K562 (cell line): ENCODE results near the gene LPIN1. TPM values are rescaled to one million over a fixed set of nuclear protein-coding genes. Genes with fewer than 3 reads are reported as not detected.

Experiments used
- ATAC-seq: fragments of 200-7000 bp; cut with Tn5 transposase; 3 replicates; pipeline ENCODE4 v1.9.1; 2020; ENCODE audit warnings: moderate library complexity
- BruUV-seq: library from RNA; stranded (reverse); fragments of 400-500 nt; replicated peaks from 2 replicates; lab custom pipeline; 2021; lab: Mats Ljungman, UMichigan
- CTCF ChIA-PET: fragments of 300-600 bp; formaldehyde crosslinking; extraction: SDS; loops from one replicate; lab custom pipeline; 2021; ENCODE audit warnings: low intra/inter-chr PET ratio; lab: Yijun Ruan, JAX
- POLR2A ChIA-PET: fragments of 300-600, 350-650 bp; sonication (Branson Sonifier 250); formaldehyde crosslinking; extraction: SDS; loops from one replicate; lab custom pipeline; 2021; ENCODE audit warnings: antibody characterized with exemption, inconsistent platforms; lab: Yijun Ruan, JAX
- DNase-seq, 4 experiments: peaks; one replicate each; pipeline versions ENCODE4 v3.0.0 to v3.0.0-alpha.2; 2011 to 2018; ENCODE audit warnings: low spot score in 3 of 4, mixed read lengths in 3 of 4; ENCODE audit errors: extremely low read depth in 1 of 4
- FAIRE-seq: peaks from 2 replicates; lab custom pipeline; 2011; peaks lifted over from hg19 to GRCh38; lab: Jason Lieb, UNC
- H2AFZ ChIP-seq: 2 replicates; pipeline ENCODE4 v1.6.0; 2011; ENCODE audit warnings: low read depth, low read length, control low read depth, inconsistent platforms
- H3K27ac ChIP-seq: fragments of 200-600 bp; 3 replicates; pipeline ENCODE4 v1.8.0; 2011; ENCODE audit warnings: low read depth, mild to moderate bottlenecking, control low read depth, inconsistent platforms, low read length, moderate library complexity, mixed read lengths; ENCODE audit errors: extremely low read depth
- H3K27me3 ChIP-seq, 2 experiments: fragments of 300-600 bp in 1 of 2; 2 replicates in 1 of 2; 3 replicates in 1 of 2; pipeline versions ENCODE4 v1.6.0 to v1.8.0; 2011; ENCODE audit warnings: inconsistent platforms in 2 of 2, low read length in 2 of 2, mild to moderate bottlenecking in 1 of 2, mixed read lengths in 1 of 2, moderate library complexity in 1 of 2; ENCODE audit not compliant: control insufficient read depth in 2 of 2, insufficient read depth in 2 of 2
- H3K36me3 ChIP-seq: fragments of 300-600 bp; 3 replicates; pipeline ENCODE4 v1.8.0; 2011; ENCODE audit warnings: mild to moderate bottlenecking, low read length, inconsistent platforms; ENCODE audit not compliant: control insufficient read depth, insufficient read depth
- H3K4me1 ChIP-seq, 2 experiments: fragments of 200-600 bp in 1 of 2; replicated peaks in 1 of 2; 2 replicates in 1 of 2; 3 replicates in 1 of 2; pipeline versions ENCODE4 v1.5.1 to v1.8.0; 2011; ENCODE audit warnings: inconsistent platforms in 2 of 2, low read length in 2 of 2, mild to moderate bottlenecking in 1 of 2, mixed read lengths in 1 of 2, moderate library complexity in 1 of 2; ENCODE audit not compliant: control insufficient read depth in 2 of 2, insufficient read depth in 2 of 2
- H3K4me2 ChIP-seq: 2 replicates; pipeline ENCODE4 v1.6.1; 2011; ENCODE audit warnings: low read length, control low read depth, inconsistent platforms, mixed read lengths; ENCODE audit not compliant: insufficient read depth
- H3K4me3 ChIP-seq: fragments of 200-600 bp; sonication (generic), shearing (Covaris generic); 2 replicates; pipeline ENCODE4 v1.5.1; 2016; ENCODE audit warnings: control low read depth, inconsistent platforms
- H3K79me2 ChIP-seq: fragments of 200-600 bp; 3 replicates; pipeline ENCODE4 v1.8.0; 2011; ENCODE audit warnings: low read length, inconsistent platforms; ENCODE audit not compliant: control insufficient read depth, insufficient read depth
- H3K9ac ChIP-seq, 2 experiments: 2 replicates each; pipeline versions ENCODE4 v1.6.0 to v1.6.1; 2011; ENCODE audit warnings: low read depth in 2 of 2, low read length in 2 of 2, control low read depth in 1 of 2, inconsistent platforms in 1 of 2, mild to moderate bottlenecking in 1 of 2, mixed read lengths in 1 of 2; ENCODE audit not compliant: insufficient read depth in 1 of 2
- H3K9me1 ChIP-seq: one replicate; pipeline ENCODE4 v1.6.0; 2011; ENCODE audit warnings: inconsistent platforms, mild to moderate bottlenecking, low read length, moderate library complexity; ENCODE audit not compliant: control insufficient read depth, insufficient read depth
- H3K9me3 ChIP-seq: replicated peaks from 2 replicates; pipeline ENCODE4 v1.5.1; 2011; ENCODE audit warnings: low read depth, low read length, inconsistent platforms; ENCODE audit not compliant: control insufficient read depth, insufficient read depth
- H4K20me1 ChIP-seq: replicated peaks from 2 replicates; pipeline ENCODE4 v1.6.1; 2011; ENCODE audit warnings: low read length, inconsistent platforms, mixed read lengths; ENCODE audit not compliant: control insufficient read depth, insufficient read depth
- HNRNPH1 ChIP-seq: fragments of 200-400 bp; formaldehyde crosslinking; optimal IDR thresholded peaks from 2 replicates; pipeline ENCODE3; 2017; ENCODE audit warnings: low read depth, mild to moderate bottlenecking, low read length, moderate library complexity
- KLF6 ChIP-seq: fragments of 250-450 bp; sonication (Bioruptor Pico); IDR thresholded peaks from 2 replicates; pipeline ENCODE4 v1.4.0; 2020; ENCODE audit warnings: mild to moderate bottlenecking, moderate library complexity, borderline replicate concordance
- NCOA1 ChIP-seq: fragments of 450-650 bp; IDR thresholded peaks from 2 replicates; pipeline ENCODE4 v1.6.1; 2016; ENCODE audit warnings: low read depth
- NR2C1 ChIP-seq, 2 experiments: fragments of 450-650 bp; IDR thresholded peaks; 2 replicates each; pipeline ENCODE4 v1.6.1; 2017; ENCODE audit warnings: mild to moderate bottlenecking in 2 of 2, antibody characterized with exemption in 1 of 2, inconsistent platforms in 1 of 2, missing compliant biosample characterization in 1 of 2, missing genetic modification characterization in 1 of 2
- NR2F6 ChIP-seq: fragments of 450-650 bp; formaldehyde crosslinking; IDR thresholded peaks from 2 replicates; pipeline ENCODE4 v1.4.0; 2020; ENCODE audit warnings: mild to moderate bottlenecking
- PRDM10 ChIP-seq: fragments of 450-650 bp; IDR thresholded peaks from 2 replicates; pipeline ENCODE4 v1.6.1; 2018; ENCODE audit not compliant: partially characterized antibody
- SMARCB1 ChIP-seq: IDR thresholded peaks from 2 replicates; pipeline ENCODE4 v1.6.1; 2011; ENCODE audit warnings: improper control_type of control experiment, low read depth; ENCODE audit not compliant: insufficient read length
- ZNF124 ChIP-seq: sonication (generic); formaldehyde crosslinking; IDR thresholded peaks from 2 replicates; pipeline ENCODE4 v1.8.1; 2022; ENCODE audit warnings: missing genetic modification reagents
- ZNF699 ChIP-seq: fragments of 250-450 bp; sonication (Bioruptor Pico); IDR thresholded peaks from 2 replicates; pipeline ENCODE4 v1.8.0; 2021; ENCODE audit warnings: mild to moderate bottlenecking, moderate library complexity; ENCODE audit not compliant: insufficient replicate concordance
- WGBS: fragments of 100-300 bp; shearing (Covaris generic); methylation state at CpG from one replicate; pipeline ENCODE4 v1.1.6; 2016; ENCODE audit warnings: low coverage, mixed read lengths; ENCODE audit not compliant: insufficient coverage; ENCODE audit errors: missing lambda C conversion rate; 5-methylcytosine and 5-hydroxymethylcytosine counted together
- in situ Hi-C: fragments of 300-500 bp; cut with MboI; formaldehyde crosslinking; loops from 4 replicates; pipeline ENCODE4 v1.15.0; 2018; ENCODE audit warnings: inconsistent platforms, mixed read lengths
- intact Hi-C: fragments of 100-400 bp; cut with micrococcal nuclease; formaldehyde crosslinking; loops from 2 replicates; pipeline ENCODE4 v1.14.2; 2022
- polyA plus RNA-seq, 8 experiments: library from polyadenylated mRNA; depleted of rRNA in 4 of 8; stranded (reverse) in 5 of 8; unstranded in 3 of 8; fragments of >200 nt; fragmentation: Nextera tagmentation in 2 of 8; fragmentation: Illumina TruSeq in 1 of 8; extraction: Ambion mirVana in 2 of 8; extraction: Trizol in 1 of 8; gene quantifications; 2 replicates each; pipeline versions ENCODE4 v1.2.1 to v1.2.3, GENCODE V29; 2011 to 2014; ENCODE audit warnings: inconsistent platforms in 1 of 8, missing spikeins in 1 of 8
- total RNA-seq, 7 experiments: library from RNA; depleted of rRNA in 6 of 7; stranded (reverse); fragments of >200 nt in 6 of 7; fragmentation: Illumina TruSeq in 2 of 7; extraction: Trizol in 2 of 7; gene quantifications; 2 replicates each; pipeline versions ENCODE4 v1.2.1 to v1.2.3, GENCODE V29; 2011 to 2021; ENCODE audit warnings: low replicate concordance in 1 of 7
- TF ChIP-seq, protein P1 (sequence below): fragments of 450-650 bp; conservative IDR thresholded peaks from 2 replicates; pipeline ENCODE4 v1.6.1; 2016; ENCODE audit warnings: missing genetic modification characterization, low read depth, mild to moderate bottlenecking, control low read depth, missing compliant biosample characterization
- TF ChIP-seq, protein P2 (sequence below), 2 experiments: fragments of 200-800 bp in 1 of 2; sonication (Bioruptor generic) in 1 of 2; sonication (generic) in 1 of 2; formaldehyde crosslinking in 1 of 2; IDR thresholded peaks in 1 of 2; conservative IDR thresholded peaks in 1 of 2; 2 replicates each; pipeline versions ENCODE4 v1.5.0 to v1.6.1; 2016 to 2020; ENCODE audit warnings: missing compliant biosample characterization in 1 of 2, missing genetic modification characterization in 1 of 2, missing genetic modification reagents in 1 of 2

LPIN1 gene
- total and polyA plus RNA-seq, 9 of the 15 experiments (the other 6 are each of a cell fraction or from before 2014, with no cell fraction given) = 9.2 to 84.0 (median 27.8) TPM

- ChIA-PET POLR2A (interaction anchor here (1.2 kb wide), 1 partner anchor 112 kb away, joined by 3 read pairs; no protein-coding TSS in a partner anchor), CTCF (no interaction called here)
- no peaks in the 10 kb centered on the region for H3K9me3 ChIP-seq
- FAIRE-seq = no peak
- ATAC-seq = no peak
- no TSS peak for BruUV-seq
- H3K79me2 ChIP-seq = no peaks in the 10 kb centered on the region
- no peaks in the 10 kb centered on the region for H4K20me1 ChIP-seq
- no peak overlapping the region for H3K27ac ChIP-seq
- peak overlapping the region; percentile 15 for H2AFZ ChIP-seq
- no peak for DNase-seq
- H3K9ac ChIP-seq = no peak overlapping the region
- in situ Hi-C loops = loop anchor here (5.0 kb wide), 1 partner anchor 63 kb away; no protein-coding TSS in a partner anchor
- H3K36me3 ChIP-seq = no peaks in the 10 kb centered on the region
- no peak overlapping the region for H3K4me3 ChIP-seq
- no peaks in the 10 kb centered on the region for H3K9me1 ChIP-seq
- H3K27me3 ChIP-seq = no peaks in the 10 kb centered on the region
- intact Hi-C loops = loop anchor here (2.0 kb wide), 1 partner anchor 71 kb away; no protein-coding TSS in a partner anchor
- WGBS = 46% methylated on average over 6 of the region's 8 CpGs
- no peak overlapping the region for H3K4me2 ChIP-seq
- H3K4me1 ChIP-seq = peaks cover 9 to 60% of the 10 kb centered on the region in 2 experiments
- no peak for TF ChIP-seq PRDM10
- TF ChIP-seq KLF6 (CRISPR knock-in tag) = no peak
- TF ChIP-seq NCOA1 = no peak
- TF ChIP-seq SMARCB1 = no peak
- TF ChIP-seq, protein P1, sequence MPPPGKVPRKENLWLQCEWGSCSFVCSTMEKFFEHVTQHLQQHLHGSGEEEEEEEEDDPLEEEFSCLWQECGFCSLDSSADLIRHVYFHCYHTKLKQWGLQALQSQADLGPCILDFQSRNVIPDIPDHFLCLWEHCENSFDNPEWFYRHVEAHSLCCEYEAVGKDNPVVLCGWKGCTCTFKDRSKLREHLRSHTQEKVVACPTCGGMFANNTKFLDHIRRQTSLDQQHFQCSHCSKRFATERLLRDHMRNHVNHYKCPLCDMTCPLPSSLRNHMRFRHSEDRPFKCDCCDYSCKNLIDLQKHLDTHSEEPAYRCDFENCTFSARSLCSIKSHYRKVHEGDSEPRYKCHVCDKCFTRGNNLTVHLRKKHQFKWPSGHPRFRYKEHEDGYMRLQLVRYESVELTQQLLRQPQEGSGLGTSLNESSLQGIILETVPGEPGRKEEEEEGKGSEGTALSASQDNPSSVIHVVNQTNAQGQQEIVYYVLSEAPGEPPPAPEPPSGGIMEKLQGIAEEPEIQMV (tag) = no peak
- TF ChIP-seq ZNF124 = no peak
- TF ChIP-seq HNRNPH1 = no peak
- TF ChIP-seq NR2C1 (IDR thresholded peaks at IDR 0.05) = no peak
- TF ChIP-seq NR2C1 (tag; IDR thresholded peaks at IDR 0.05) = no peak
- no peak for TF ChIP-seq NR2F6 (CRISPR knock-in tag)
- TF ChIP-seq, protein P2, sequence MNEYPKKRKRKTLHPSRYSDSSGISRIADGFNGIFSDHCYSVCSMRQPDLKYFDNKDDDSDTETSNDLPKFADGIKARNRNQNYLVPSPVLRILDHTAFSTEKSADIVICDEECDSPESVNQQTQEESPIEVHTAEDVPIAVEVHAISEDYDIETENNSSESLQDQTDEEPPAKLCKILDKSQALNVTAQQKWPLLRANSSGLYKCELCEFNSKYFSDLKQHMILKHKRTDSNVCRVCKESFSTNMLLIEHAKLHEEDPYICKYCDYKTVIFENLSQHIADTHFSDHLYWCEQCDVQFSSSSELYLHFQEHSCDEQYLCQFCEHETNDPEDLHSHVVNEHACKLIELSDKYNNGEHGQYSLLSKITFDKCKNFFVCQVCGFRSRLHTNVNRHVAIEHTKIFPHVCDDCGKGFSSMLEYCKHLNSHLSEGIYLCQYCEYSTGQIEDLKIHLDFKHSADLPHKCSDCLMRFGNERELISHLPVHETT (CRISPR knock-in tag; conservative IDR thresholded peaks at IDR 0.05 in 1 of 2, IDR thresholded peaks at IDR 0.05 in 1 of 2) = no peak
- TF ChIP-seq ZNF699 (CRISPR knock-in tag) = no peak
These were observed 123.1 kb downstream of the LPIN1 start for GRCh38 chr2:11869391-11869991.
